Fibroblast of lung (primary cell): ENCODE measurements around the gene PMS1.

ENCODE experiments used
- CTCF ChIP-seq, 2 donors: IDR thresholded peaks in 1 of 2; conservative IDR thresholded peaks in 1 of 2; 1 replicate in 1 of 2; 2 replicates in 1 of 2; pipeline ENCODE4 v1.5.1; 2011 to 2012; ENCODE audit warnings: low read length in 2 of 2, control low read depth in 1 of 2, inconsistent platforms in 1 of 2, low read depth in 1 of 2, mild to moderate bottlenecking in 1 of 2
- EZH2 ChIP-seq: IDR thresholded peaks from 2 replicates; pipeline ENCODE4 v1.5.1; 2012; ENCODE audit warnings: low read length, control low read depth, mild to moderate bottlenecking; ENCODE audit errors: missing control alignments

- TF ChIP-seq CTCF (conservative IDR thresholded peaks at IDR 0.05 in 1 of 2, IDR thresholded peaks at IDR 0.05 in 1 of 2; ENCODE audit: low read depth in 1 of 2, low read length in 2 of 2) = no peak
- no peak for TF ChIP-seq EZH2
These were observed 7.2 kb downstream of the PMS1 start for GRCh38 chr2:189791338-189792042.
